ENCODE measurements around the gene NAA15. TPM values are rescaled to one million over a fixed set of nuclear protein-coding genes. Genes with fewer than 3 reads are reported as not detected.

The NAA15 gene
- total RNA-seq, 2 donors from 2014 or later = 32.4 to 55.5 TPM

DNA sequence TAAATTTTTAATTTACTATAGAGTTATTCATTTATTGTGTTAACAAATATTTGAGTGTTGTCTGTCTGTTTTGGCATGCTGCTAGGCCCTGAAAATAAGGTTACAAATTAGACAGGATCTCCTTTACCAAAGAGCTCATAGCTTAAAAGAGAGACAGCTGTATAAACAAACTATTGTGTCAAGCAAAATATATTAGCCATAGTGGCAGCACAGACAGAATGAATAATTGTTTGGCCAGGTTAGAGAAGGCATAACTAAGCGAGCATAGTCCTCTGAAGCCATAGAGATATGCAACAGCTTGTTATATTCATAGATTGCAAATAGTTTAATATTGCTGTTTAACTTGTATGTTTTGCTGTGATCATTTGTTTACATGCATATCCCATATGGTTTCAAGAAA lies 67.7 kb downstream of the NAA15 start:
- intact Hi-C loops (cut with DNase I) = no loop called here
- no peak for DNase-seq
- H3K27me3 ChIP-seq = no peaks in the 10 kb centered on the region
- H3K9ac ChIP-seq (ENCODE audit: low read depth in 2 of 2, low read length in 2 of 2) = no peak overlapping the region
- no peak overlapping the region for H3K27ac ChIP-seq
- no peaks in the 10 kb centered on the region for H3K9me3 ChIP-seq
- no peaks in the 10 kb centered on the region for H3K4me1 ChIP-seq
- H3K36me3 ChIP-seq = no peaks in the 10 kb centered on the region
- TF ChIP-seq, protein P1, sequence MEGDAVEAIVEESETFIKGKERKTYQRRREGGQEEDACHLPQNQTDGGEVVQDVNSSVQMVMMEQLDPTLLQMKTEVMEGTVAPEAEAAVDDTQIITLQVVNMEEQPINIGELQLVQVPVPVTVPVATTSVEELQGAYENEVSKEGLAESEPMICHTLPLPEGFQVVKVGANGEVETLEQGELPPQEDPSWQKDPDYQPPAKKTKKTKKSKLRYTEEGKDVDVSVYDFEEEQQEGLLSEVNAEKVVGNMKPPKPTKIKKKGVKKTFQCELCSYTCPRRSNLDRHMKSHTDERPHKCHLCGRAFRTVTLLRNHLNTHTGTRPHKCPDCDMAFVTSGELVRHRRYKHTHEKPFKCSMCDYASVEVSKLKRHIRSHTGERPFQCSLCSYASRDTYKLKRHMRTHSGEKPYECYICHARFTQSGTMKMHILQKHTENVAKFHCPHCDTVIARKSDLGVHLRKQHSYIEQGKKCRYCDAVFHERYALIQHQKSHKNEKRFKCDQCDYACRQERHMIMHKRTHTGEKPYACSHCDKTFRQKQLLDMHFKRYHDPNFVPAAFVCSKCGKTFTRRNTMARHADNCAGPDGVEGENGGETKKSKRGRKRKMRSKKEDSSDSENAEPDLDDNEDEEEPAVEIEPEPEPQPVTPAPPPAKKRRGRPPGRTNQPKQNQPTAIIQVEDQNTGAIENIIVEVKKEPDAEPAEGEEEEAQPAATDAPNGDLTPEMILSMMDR (IDR thresholded peaks at IDR 0.05) = no peak
- no peak overlapping the region for H3K4me3 ChIP-seq

DNA sequence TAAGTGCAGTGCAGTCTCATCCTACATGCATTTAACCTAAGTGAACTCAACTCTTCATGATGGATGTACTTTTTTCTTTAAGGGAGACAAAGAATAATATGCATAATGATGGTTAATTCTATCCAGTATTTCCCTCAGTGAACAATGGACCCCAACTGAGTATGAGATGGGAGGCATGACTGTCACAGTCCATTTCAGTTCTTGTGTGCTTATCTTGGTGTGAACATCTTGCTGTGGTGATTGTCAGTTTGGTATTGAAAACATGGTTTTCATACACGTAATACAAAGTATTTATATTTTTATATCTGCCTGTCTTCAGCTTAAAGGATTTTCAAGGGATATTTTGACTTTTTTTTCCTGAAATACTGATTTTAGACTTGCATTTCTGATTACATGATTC lies 72.9 kb downstream of the NAA15 start:
- intact Hi-C loops (cut with DNase I) = no loop called here
- no peaks in the 10 kb centered on the region for H3K4me1 ChIP-seq
- no peaks in the 10 kb centered on the region for H3K27me3 ChIP-seq
- H3K4me3 ChIP-seq = no peak overlapping the region
- H3K9me3 ChIP-seq = no peaks in the 10 kb centered on the region
- DNase-seq = no peak
- TF ChIP-seq, protein P1 (IDR thresholded peaks at IDR 0.05) = no peak
- no peaks in the 10 kb centered on the region for H3K36me3 ChIP-seq
- H3K27ac ChIP-seq = no peak overlapping the region
- H3K9ac ChIP-seq (ENCODE audit: low read depth in 2 of 2, low read length in 2 of 2) = no peak overlapping the region

DNA sequence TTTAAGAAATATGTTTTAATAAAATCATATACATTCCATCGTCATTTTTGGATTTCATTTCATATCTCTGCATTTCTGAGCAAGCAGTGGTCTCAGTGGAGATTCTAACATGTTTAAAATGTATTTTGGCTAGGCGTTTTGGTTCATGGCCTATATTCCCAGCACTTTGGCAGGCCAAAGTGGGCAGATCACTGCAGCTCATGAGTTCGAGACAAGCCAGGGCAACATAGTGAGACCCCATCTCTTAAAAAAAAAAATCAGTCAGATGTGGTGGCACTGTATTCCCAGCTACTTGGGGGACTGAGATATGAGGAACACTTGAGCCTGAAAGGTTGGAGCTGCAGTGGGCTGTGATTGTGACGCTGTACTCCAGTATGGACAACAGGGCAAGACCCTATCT lies 85.1 kb downstream of the NAA15 start:
- DNase-seq = no peak
- TF ChIP-seq, protein P1 (IDR thresholded peaks at IDR 0.05) = no peak
- H3K4me1 ChIP-seq = no peaks in the 10 kb centered on the region
- no peak overlapping the region for H3K27ac ChIP-seq
- H3K27me3 ChIP-seq = no peaks in the 10 kb centered on the region
- no peak overlapping the region for H3K9ac ChIP-seq (ENCODE audit: low read depth in 2 of 2, low read length in 2 of 2)
- intact Hi-C loops (cut with DNase I) = no loop called here
- no peak overlapping the region for H3K4me3 ChIP-seq
- no peaks in the 10 kb centered on the region for H3K36me3 ChIP-seq
- no peaks in the 10 kb centered on the region for H3K9me3 ChIP-seq

DNA sequence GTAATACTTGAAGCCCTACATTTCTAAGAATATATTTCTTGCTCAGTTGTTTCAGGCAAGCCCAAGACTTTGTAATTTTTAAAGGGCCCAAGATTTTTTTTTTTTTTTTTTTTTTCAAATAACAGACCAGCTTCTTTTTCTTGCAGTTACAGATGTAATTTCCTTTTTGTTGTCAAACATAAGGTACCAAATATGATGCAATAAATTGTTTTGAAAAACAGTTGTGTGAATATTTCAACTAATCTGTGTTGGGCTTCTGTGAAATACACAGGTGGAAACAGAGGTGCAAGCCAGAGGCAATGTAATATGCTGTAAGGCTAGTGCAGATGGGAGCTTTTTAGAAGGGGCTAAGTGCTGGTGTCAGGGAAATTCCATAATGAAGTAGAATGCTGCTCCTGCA lies 87.8 kb downstream of the NAA15 start:
- TF ChIP-seq, protein P1 (IDR thresholded peaks at IDR 0.05) = no peak
- intact Hi-C loops (cut with DNase I) = no loop called here
- H3K9ac ChIP-seq (ENCODE audit: low read depth in 2 of 2, low read length in 2 of 2) = no peak overlapping the region
- no peak for DNase-seq
- no peaks in the 10 kb centered on the region for H3K36me3 ChIP-seq
- no peaks in the 10 kb centered on the region for H3K27me3 ChIP-seq
- H3K4me3 ChIP-seq = no peak overlapping the region
- H3K27ac ChIP-seq = no peak overlapping the region
- no peaks in the 10 kb centered on the region for H3K4me1 ChIP-seq
- H3K9me3 ChIP-seq = no peaks in the 10 kb centered on the region

DNA sequence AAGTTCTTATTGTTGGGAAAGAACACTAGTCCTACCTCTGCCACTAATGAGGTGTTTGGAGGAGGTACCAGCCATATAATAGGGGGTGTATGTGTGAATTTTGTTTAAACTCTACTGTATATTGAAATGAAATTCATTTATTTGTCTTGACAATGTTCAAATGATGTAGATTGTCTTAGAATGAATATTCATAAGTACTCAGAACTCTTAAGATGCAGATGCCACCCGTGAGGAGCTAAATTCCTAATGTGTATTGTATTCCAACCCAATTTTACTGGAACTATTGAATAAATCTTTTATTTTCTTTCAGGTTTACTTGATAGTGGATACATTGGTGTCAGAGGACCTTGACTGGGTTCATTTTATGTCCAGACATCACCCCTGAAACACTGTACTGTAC lies 88.7 kb downstream of the NAA15 start:
- TF ChIP-seq, protein P1 (IDR thresholded peaks at IDR 0.05) = no peak

DNA sequence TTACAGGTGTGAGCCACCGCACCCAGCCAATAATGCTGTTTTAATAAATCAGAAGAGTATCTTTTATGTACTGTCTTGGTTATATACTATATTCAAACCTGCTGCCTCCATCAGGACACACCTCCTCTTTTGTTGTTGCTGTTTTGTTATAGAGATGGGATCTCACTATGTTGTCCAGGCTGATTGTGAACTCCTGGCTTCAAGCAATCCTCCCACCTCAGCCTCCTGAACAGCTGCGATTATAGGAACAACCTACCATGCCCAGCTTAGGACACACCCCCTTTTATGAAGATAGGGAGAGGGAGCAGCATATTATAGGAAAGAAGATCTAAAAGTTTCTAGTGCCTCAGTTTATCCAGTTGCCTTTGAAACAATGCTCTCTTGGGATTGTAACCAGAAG lies 90.4 kb downstream of the NAA15 start:
- Histone ChIP-seq H3K27me3 (no peaks in the 10 kb centered on the region), H3K36me3 (no peaks in the 10 kb centered on the region)
- intact Hi-C loops (cut with DNase I) = no loop called here

More for the DNA sequence above, 88.7 kb downstream of the NAA15 start:
- Histone ChIP-seq H3K4me3 (no peak overlapping the region), H3K9me3 (no peaks in the 10 kb centered on the region), H3K27me3 (no peaks in the 10 kb centered on the region), H3K27ac (no peak overlapping the region), H3K36me3 (no peaks in the 10 kb centered on the region), H3K4me1 (no peaks in the 10 kb centered on the region), H3K9ac (ENCODE audit: low read depth in 2 of 2, low read length in 2 of 2) (no peak overlapping the region)
- intact Hi-C loops (cut with DNase I) = no loop called here
- DNase-seq = no peak

More for the DNA sequence above, 90.4 kb downstream of the NAA15 start:
- Histone ChIP-seq H3K9me3 (no peaks in the 10 kb centered on the region), H3K4me1 (no peaks in the 10 kb centered on the region), H3K27ac (no peak overlapping the region), H3K4me3 (no peak overlapping the region), H3K9ac (ENCODE audit: low read depth in 2 of 2, low read length in 2 of 2) (no peak overlapping the region)
- TF ChIP-seq, protein P1 (IDR thresholded peaks at IDR 0.05) = no peak
- no peak for DNase-seq
